ENCODE results near the gene FKBP6.

GRCh38 chr7:73364006-73364728 is 36.2 kb downstream of the FKBP6 start:
- TF ChIP-seq TAF1 (IDR thresholded peaks at IDR 0.05; ENCODE audit: control insufficient read depth, extremely low read depth, insufficient read depth, low read length, severe bottlenecking) (no peak), POLR2AphosphoS5 (IDR thresholded peaks at IDR 0.05; ENCODE audit: control insufficient read depth, insufficient read depth, low read depth, low read length) (no peak)
